Spleen (tissue), 7 donors: ENCODE results near the gene KCTD4.

Experiments
- CTCF ChIP-seq, 11 experiments: fragments of 200-600 bp in 7 of 11; fragments of 450-650 bp in 4 of 11; sonication (generic) in 4 of 11; IDR thresholded peaks in 8 of 11; conservative IDR thresholded peaks in 3 of 11; 1 replicate in 7 of 11; 2 replicates in 4 of 11; pipeline versions ENCODE4 v1.4.0 to v1.8.0; 2016 to 2021; ENCODE audit warnings: antibody characterized with exemption in 11 of 11, inconsistent platforms in 4 of 11, mild to moderate bottlenecking in 1 of 11
- POLR2A ChIP-seq, 3 donors: fragments of 450-650 bp; IDR thresholded peaks; one replicate each; pipeline ENCODE4 v1.5.1; 2017; ENCODE audit warnings: antibody characterized with exemption in 3 of 3, mild to moderate bottlenecking in 1 of 3
- donor health status: DM: no; HTN: no; CAD: no; lungs with moderate emphysema.
- donor health status: DM: no; HTN: no; CAD: no.
- donor health status: DM: no; HTN: no; CAD: no.

- TF ChIP-seq CTCF (IDR thresholded peaks at IDR 0.05 in 8 of 11, conservative IDR thresholded peaks at IDR 0.05 in 3 of 11) (no peak), POLR2A (IDR thresholded peaks at IDR 0.05) (no peak)
Observed at GRCh38 chr13:45200701-45201232, at the start of gene KCTD4.
